Measurements from ENCODE around the gene PLK5.

PLK5 gene

DNA sequence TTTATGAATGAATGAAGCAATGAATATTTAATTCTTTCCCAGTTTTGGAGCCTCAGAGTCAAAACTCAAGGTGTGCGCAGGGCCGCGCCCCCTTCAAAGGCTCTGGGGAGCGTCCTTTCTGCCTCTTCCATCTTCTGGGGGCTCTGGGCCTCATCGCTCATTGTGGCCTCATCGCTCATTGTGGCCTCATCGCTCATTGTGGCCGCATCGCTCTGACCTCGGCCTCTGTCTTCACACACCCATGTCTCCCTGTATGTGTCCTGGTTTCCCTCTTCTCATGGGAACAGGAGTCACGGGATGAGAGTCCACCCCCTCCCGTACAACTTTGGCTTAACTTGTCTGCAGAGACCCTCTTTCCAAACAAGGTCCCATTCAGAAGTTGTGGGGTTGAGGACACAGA is 47.5 kb downstream of the PLK5 start:
- no peak for DNase-seq (ENCODE audit: low read depth in 1 of 2, low spot score in 1 of 2)
- Histone ChIP-seq H3K27me3 (ENCODE audit: insufficient read depth, poor library complexity, severe bottlenecking) (no peaks in the 10 kb centered on the region), H3K27ac (replicated peaks) (no peak overlapping the region), H3K4me3 (replicated peaks; ENCODE audit: insufficient read depth, low read length) (no peak overlapping the region)
- TF ChIP-seq, protein P1, sequence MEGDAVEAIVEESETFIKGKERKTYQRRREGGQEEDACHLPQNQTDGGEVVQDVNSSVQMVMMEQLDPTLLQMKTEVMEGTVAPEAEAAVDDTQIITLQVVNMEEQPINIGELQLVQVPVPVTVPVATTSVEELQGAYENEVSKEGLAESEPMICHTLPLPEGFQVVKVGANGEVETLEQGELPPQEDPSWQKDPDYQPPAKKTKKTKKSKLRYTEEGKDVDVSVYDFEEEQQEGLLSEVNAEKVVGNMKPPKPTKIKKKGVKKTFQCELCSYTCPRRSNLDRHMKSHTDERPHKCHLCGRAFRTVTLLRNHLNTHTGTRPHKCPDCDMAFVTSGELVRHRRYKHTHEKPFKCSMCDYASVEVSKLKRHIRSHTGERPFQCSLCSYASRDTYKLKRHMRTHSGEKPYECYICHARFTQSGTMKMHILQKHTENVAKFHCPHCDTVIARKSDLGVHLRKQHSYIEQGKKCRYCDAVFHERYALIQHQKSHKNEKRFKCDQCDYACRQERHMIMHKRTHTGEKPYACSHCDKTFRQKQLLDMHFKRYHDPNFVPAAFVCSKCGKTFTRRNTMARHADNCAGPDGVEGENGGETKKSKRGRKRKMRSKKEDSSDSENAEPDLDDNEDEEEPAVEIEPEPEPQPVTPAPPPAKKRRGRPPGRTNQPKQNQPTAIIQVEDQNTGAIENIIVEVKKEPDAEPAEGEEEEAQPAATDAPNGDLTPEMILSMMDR (IDR thresholded peaks at IDR 0.05; ENCODE audit: insufficient read depth, low read length): no peak
- TF ChIP-seq GABPA (IDR thresholded peaks at IDR 0.05; ENCODE audit: low read depth): no peak
- no peak for TF ChIP-seq POLR2AphosphoS5 (IDR thresholded peaks at IDR 0.05; ENCODE audit: low read depth)
- no peak for TF ChIP-seq SPI1 (IDR thresholded peaks at IDR 0.05; ENCODE audit: borderline replicate concordance, low read depth)

DNA sequence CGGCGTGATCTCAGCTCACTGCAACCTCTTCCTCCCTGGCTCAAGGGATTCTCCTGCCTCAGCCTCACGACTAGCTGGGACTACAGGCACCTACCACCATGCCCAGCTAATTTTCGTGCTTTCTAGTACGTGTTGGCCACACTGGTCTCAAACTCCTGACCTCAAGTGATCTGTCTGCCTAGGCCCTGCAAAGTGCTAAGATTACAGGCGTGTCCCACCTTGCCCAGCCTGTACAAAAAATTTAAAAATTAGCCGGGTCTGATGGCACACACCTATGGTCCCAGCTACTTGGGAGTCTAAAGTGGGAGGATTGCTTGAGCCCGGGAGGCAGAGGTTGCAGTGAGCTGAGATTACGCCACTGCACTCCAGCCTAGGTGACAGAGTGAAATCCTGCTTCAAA is 48.9 kb downstream of the PLK5 start:
- Histone ChIP-seq H3K27ac (replicated peaks) (no peak overlapping the region), H3K27me3 (ENCODE audit: insufficient read depth, poor library complexity, severe bottlenecking) (no peaks in the 10 kb centered on the region), H3K4me3 (replicated peaks; ENCODE audit: insufficient read depth, low read length) (no peak overlapping the region)
- TF ChIP-seq GABPA (IDR thresholded peaks at IDR 0.05; ENCODE audit: low read depth) (no peak), SPI1 (IDR thresholded peaks at IDR 0.05; ENCODE audit: borderline replicate concordance, low read depth) (no peak), POLR2AphosphoS5 (IDR thresholded peaks at IDR 0.05; ENCODE audit: low read depth) (no peak)
- TF ChIP-seq, protein P2, sequence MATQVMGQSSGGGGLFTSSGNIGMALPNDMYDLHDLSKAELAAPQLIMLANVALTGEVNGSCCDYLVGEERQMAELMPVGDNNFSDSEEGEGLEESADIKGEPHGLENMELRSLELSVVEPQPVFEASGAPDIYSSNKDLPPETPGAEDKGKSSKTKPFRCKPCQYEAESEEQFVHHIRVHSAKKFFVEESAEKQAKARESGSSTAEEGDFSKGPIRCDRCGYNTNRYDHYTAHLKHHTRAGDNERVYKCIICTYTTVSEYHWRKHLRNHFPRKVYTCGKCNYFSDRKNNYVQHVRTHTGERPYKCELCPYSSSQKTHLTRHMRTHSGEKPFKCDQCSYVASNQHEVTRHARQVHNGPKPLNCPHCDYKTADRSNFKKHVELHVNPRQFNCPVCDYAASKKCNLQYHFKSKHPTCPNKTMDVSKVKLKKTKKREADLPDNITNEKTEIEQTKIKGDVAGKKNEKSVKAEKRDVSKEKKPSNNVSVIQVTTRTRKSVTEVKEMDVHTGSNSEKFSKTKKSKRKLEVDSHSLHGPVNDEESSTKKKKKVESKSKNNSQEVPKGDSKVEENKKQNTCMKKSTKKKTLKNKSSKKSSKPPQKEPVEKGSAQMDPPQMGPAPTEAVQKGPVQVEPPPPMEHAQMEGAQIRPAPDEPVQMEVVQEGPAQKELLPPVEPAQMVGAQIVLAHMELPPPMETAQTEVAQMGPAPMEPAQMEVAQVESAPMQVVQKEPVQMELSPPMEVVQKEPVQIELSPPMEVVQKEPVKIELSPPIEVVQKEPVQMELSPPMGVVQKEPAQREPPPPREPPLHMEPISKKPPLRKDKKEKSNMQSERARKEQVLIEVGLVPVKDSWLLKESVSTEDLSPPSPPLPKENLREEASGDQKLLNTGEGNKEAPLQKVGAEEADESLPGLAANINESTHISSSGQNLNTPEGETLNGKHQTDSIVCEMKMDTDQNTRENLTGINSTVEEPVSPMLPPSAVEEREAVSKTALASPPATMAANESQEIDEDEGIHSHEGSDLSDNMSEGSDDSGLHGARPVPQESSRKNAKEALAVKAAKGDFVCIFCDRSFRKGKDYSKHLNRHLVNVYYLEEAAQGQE (IDR thresholded peaks at IDR 0.05; ENCODE audit: insufficient replicate concordance, low read depth): no peak
- TF ChIP-seq, protein P1 (IDR thresholded peaks at IDR 0.05; ENCODE audit: insufficient read depth, low read length): no peak
- no peak for DNase-seq (ENCODE audit: low read depth in 1 of 2, low spot score in 1 of 2)

DNA sequence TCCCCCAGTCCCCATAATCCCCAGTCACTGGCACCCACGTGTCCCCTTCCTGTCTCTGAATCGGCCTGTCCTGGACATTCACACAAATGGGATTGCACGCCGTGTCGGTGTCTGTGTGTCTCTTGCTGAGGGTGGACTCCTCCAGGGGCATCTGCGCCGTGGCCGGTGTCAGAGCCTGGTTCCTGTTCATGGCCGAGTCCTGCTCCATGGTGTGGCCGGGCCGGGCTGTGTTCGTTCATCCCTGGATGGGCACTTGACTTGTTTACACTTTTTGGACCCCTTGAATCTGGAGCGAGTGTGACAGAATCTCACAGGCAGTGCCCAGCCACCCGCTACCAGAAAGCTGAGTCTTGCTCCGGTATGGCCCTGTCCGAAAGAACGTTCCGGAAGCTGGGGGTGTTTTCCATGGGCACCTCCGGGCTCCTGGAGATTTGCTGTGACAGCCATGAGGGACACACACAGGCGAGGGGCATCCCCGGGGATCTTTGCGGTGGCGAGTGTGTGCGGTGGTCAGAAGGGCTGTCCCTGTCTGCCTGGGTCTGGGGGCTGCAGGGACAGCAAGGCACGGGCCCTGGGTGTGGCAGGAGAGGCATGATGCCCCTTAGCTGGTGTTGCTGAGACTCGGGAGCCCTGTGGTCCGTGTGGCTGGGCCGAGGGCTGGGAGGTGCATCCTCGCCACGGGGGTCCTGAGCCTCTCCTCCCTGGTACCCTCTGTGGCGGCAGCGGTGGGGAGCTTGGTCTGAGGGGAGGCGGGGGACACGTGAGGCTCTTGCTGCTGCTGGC is 50.7 kb downstream of the PLK5 start:
- no peak overlapping the region for H3K27ac ChIP-seq (replicated peaks)
- TF ChIP-seq SPI1 (IDR thresholded peaks at IDR 0.05; ENCODE audit: borderline replicate concordance, low read depth) (no peak), GABPA (IDR thresholded peaks at IDR 0.05; ENCODE audit: low read depth) (no peak)
- TF ChIP-seq, protein P1 (IDR thresholded peaks at IDR 0.05; ENCODE audit: insufficient read depth, low read length): no peak
- TF ChIP-seq, protein P2 (IDR thresholded peaks at IDR 0.05; ENCODE audit: insufficient replicate concordance, low read depth): no peak
- H3K27me3 ChIP-seq (ENCODE audit: insufficient read depth, poor library complexity, severe bottlenecking): no peaks in the 10 kb centered on the region
- DNase-seq (ENCODE audit: low read depth in 1 of 2, low spot score in 1 of 2): no peak
- H3K4me3 ChIP-seq (replicated peaks; ENCODE audit: insufficient read depth, low read length): no peak overlapping the region

All from HL-60 (cell line).